GM12892 (cell line): Measurements from ENCODE around the gene TRIM24.

Experiments used
- POLR2A ChIP-seq: IDR thresholded peaks from 2 replicates; pipeline ENCODE4 v1.6.1; 2011; ENCODE audit warnings: low read depth, low read length, control low read depth
- POLR2AphosphoS5 ChIP-seq: IDR thresholded peaks from 2 replicates; pipeline ENCODE4 v1.6.1; 2011; ENCODE audit warnings: low read depth, low read length, control low read depth
- TAF1 ChIP-seq: IDR thresholded peaks from 2 replicates; pipeline ENCODE4 v1.6.1; 2011; ENCODE audit warnings: low read depth, mild to moderate bottlenecking, control low read depth, low read length, borderline replicate concordance

GRCh38 chr7:138512092-138512858 lies 52.2 kb downstream of the TRIM24 start:
- no peak for TF ChIP-seq POLR2A
- no peak for TF ChIP-seq POLR2AphosphoS5
- TF ChIP-seq TAF1: no peak
